Esophagus squamous epithelium (tissue), 4 donors: ENCODE measurements around the gene SOX9.

Experiments
- POLR2A ChIP-seq, 4 donors: fragments of 450-650 bp; IDR thresholded peaks; one replicate each; pipeline ENCODE4 v1.6.1; 2017; ENCODE audit warnings: antibody characterized with exemption in 4 of 4, mild to moderate bottlenecking in 4 of 4, moderate library complexity in 3 of 4
- TF ChIP-seq, protein P1 (sequence below), 6 experiments: fragments of 450-650 bp in 4 of 6; fragments of 200-600 bp in 2 of 6; sonication (generic) in 2 of 6; IDR thresholded peaks; one replicate each; pipeline ENCODE4 v1.5.1; 2016 to 2019; ENCODE audit warnings: antibody characterized with exemption in 6 of 6, mild to moderate bottlenecking in 4 of 6, moderate library complexity in 4 of 6

DNA sequence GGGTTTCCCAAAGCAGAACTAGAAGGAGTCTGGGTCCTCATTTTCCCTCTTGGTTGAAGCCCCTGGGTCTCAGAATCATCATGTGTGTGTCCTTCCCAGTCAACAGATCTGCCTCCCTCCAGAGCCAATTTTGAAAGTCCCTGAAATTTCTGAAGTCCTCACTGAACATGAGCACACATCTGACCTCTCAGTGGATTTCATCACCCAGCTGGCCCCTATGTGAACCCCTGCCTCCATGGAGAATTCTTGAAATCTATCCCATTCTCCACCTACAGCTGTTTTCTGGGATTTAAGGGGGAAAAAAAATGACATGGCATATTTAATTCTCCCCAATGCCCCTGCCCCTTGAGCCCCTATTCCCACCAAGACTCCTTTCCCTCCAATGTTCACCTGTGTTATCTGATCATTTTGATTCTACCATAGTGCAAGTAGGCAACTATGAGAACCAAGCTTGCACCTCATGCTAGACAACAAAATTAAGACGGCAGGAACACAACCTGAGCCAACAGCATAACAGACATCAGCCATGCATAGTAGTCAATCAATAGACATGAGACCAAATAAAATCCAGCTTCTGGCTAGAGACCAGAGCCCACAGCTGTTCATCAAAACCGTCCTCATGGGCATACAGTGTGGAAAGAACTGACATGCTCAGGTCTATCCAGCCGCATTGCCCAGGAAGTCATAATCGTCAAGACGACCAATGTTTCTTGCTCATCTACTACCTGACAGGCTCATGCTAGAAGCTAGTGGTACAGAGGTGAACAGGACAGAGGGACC lies 14.9 kb downstream of the SOX9 start:
- TF ChIP-seq, protein P1, sequence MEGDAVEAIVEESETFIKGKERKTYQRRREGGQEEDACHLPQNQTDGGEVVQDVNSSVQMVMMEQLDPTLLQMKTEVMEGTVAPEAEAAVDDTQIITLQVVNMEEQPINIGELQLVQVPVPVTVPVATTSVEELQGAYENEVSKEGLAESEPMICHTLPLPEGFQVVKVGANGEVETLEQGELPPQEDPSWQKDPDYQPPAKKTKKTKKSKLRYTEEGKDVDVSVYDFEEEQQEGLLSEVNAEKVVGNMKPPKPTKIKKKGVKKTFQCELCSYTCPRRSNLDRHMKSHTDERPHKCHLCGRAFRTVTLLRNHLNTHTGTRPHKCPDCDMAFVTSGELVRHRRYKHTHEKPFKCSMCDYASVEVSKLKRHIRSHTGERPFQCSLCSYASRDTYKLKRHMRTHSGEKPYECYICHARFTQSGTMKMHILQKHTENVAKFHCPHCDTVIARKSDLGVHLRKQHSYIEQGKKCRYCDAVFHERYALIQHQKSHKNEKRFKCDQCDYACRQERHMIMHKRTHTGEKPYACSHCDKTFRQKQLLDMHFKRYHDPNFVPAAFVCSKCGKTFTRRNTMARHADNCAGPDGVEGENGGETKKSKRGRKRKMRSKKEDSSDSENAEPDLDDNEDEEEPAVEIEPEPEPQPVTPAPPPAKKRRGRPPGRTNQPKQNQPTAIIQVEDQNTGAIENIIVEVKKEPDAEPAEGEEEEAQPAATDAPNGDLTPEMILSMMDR (IDR thresholded peaks at IDR 0.05), result no peak
- no peak for TF ChIP-seq POLR2A (IDR thresholded peaks at IDR 0.05)
